ENCODE data around the gene SNTB2.
A peak's percentile ranks its signal among the peaks of the same experiment; 100 is the strongest.

SNTB2 gene

DNA sequence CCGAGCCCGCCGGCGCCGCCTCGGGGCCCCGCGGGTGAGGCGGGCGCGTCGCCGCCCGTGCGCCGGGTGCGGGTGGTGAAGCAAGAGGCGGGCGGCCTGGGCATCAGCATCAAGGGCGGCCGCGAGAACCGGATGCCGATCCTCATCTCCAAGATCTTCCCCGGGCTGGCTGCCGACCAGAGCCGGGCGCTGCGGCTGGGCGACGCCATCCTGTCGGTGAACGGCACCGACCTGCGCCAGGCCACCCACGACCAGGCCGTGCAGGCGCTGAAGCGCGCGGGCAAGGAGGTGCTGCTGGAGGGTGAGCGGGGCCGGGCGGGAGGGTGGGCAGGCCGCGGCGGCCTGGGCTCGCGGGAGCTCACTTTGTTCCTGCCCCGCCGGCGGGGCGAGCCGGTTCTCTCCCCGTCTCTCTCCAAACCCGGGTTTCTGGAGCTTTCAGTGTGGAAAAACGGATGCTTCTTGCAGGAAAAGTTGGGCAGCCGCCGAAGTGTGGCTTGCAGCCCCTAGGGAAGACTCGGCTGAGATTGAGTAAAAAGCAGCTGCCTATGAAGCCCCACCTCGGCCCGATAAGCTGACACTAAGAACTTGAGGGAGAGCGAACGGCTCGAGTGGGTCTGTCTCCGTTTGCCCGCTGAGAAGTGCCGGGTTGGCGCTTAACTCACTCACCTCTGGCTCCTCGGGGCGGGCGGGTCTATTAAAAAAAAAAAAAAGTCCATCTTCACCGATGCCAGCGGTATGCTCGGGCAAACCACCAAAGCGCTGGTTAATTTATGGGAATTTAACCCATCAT lies 677 bp downstream of the SNTB2 start:
- Histone ChIP-seq H3K4me1 (ENCODE audit: insufficient read depth, low read length) (peaks cover 17% of the 10 kb centered on the region; the same call in 1 of the 2 replicates), H3K27me3 (ENCODE audit: insufficient read depth, low read length) (peaks cover 6% of the 10 kb centered on the region; the same call in 1 of the 2 replicates), H3K9ac (ENCODE audit: low read depth, low read length) (peak overlapping the region; percentile 76; the same call in 1 of the 2 replicates), H3K36me3 (ENCODE audit: insufficient read depth, low read depth, low read length) (no peaks in the 10 kb centered on the region), H3K4me3 (ENCODE audit: low read length) (peak overlapping the region; percentile 89), H3K9me3 (ENCODE audit: insufficient read depth, low read depth, low read length) (no peaks in the 10 kb centered on the region), H3K27ac (ENCODE audit: low read length) (no peak overlapping the region)

DNA sequence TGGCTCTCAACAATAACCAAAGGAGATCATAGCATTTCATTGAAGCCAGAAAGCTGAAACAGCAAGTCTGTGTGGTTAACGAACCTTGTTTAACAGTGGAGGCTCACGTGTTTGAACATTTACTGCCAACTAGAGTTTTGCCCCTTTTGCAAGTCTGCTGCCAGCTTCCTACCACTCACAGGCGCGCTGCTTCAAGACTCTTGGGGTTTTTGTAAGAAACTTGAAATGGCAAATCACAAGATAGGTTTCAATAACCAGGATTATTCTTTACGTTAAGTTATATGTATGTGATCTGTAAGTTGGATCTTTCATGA lies 1.2 kb downstream of the SNTB2 start:
- no peak overlapping the region for H3K27ac ChIP-seq (ENCODE audit: low read length)
- no peaks in the 10 kb centered on the region for H3K9me3 ChIP-seq (ENCODE audit: insufficient read depth, low read depth, low read length)
- peaks cover 6% of the 10 kb centered on the region; the same call in 1 of the 2 replicates for H3K27me3 ChIP-seq (ENCODE audit: insufficient read depth, low read length)
- H3K4me3 ChIP-seq (ENCODE audit: low read length): peak overlapping the region; percentile 89
- peak overlapping the region; percentile 76; the same call in 1 of the 2 replicates for H3K9ac ChIP-seq (ENCODE audit: low read depth, low read length)
- peaks cover 17% of the 10 kb centered on the region; the same call in 1 of the 2 replicates for H3K4me1 ChIP-seq (ENCODE audit: insufficient read depth, low read length)
- no peaks in the 10 kb centered on the region for H3K36me3 ChIP-seq (ENCODE audit: insufficient read depth, low read depth, low read length)

DNA sequence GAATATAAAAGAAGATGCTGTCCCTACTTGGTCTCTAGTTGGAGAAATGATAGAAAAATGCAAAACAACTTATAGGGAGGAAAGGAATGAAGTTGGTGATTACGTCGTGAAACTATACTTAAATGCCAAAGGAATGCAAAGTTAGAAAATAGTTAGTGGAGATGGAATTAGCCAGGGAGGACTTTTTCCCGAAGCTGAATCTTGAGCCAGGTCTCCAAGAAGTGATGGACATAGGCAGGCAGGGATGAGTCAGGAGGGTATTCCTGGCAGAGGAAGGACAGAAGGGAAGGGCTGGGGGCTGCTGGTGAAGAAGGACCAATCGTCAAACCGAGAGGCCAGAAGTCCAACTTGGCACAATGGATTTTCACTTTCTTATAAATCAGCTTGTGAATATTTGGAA lies 1.8 kb downstream of the SNTB2 start:
- no peaks in the 10 kb centered on the region for H3K36me3 ChIP-seq (ENCODE audit: insufficient read depth, low read depth, low read length)
- peaks cover 6% of the 10 kb centered on the region; the same call in 1 of the 2 replicates for H3K27me3 ChIP-seq (ENCODE audit: insufficient read depth, low read length)
- no peak overlapping the region for H3K27ac ChIP-seq (ENCODE audit: low read length)
- peaks cover 17% of the 10 kb centered on the region; the same call in 1 of the 2 replicates for H3K4me1 ChIP-seq (ENCODE audit: insufficient read depth, low read length)
- no peaks in the 10 kb centered on the region for H3K9me3 ChIP-seq (ENCODE audit: insufficient read depth, low read depth, low read length)
- peak overlapping the region; percentile 89 for H3K4me3 ChIP-seq (ENCODE audit: low read length)
- H3K9ac ChIP-seq (ENCODE audit: low read depth, low read length): peak overlapping the region; percentile 76; the same call in 1 of the 2 replicates

DNA sequence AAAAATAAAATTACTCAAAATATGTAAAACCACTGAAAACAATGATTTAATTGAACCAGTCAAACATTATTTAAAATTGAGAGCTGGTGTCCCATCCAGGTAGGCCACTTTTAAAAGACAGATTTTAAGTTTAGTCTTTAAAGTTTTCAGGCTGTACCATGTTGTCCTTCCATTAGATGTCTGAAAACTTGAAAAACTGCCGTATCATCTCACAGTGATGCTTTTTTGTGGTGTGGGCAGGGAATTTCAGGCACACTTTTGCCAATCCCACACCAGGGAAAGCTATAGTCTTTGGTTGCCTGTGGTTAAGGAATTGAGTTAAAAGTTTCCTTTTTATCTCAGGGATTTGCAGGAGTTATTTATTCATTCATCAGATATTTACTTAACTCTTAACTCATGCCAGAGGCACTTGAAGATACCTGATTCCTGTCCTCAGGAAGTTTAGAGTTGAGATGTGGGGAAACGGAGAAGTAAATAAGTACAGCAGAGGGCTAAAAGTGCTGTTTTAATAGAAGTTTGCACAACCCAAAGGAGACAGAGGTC lies 3.2 kb downstream of the SNTB2 start:
- no peak overlapping the region for H3K27ac ChIP-seq (ENCODE audit: low read length)
- H3K9me3 ChIP-seq (ENCODE audit: insufficient read depth, low read depth, low read length): no peaks in the 10 kb centered on the region
- H3K4me1 ChIP-seq (ENCODE audit: insufficient read depth, low read length): peaks cover 17% of the 10 kb centered on the region; the same call in 1 of the 2 replicates
- no peaks in the 10 kb centered on the region for H3K36me3 ChIP-seq (ENCODE audit: insufficient read depth, low read depth, low read length)
- peaks cover 6% of the 10 kb centered on the region; the same call in 1 of the 2 replicates for H3K27me3 ChIP-seq (ENCODE audit: insufficient read depth, low read length)
- no peak overlapping the region for H3K4me3 ChIP-seq (ENCODE audit: low read length)
- no peak overlapping the region for H3K9ac ChIP-seq (ENCODE audit: low read depth, low read length)

DNA sequence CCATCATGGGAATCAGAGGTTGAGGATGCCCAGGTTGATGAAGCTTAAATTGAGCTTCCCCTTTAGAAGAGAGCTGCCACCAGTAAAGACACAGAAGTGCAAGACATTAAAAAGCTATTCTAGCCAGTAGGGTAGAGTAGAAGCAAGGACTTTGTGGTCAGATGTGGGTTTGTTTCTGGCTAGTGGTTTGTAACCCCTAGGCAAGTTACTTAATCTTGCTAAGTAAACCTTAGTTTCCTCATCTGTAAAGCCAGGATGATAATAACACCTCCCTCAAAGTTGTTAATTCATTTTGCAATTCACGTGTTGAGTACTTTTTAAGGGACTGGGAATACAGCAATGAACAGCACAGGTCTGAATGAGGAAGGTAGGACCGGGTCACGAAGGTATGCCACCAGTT lies 3.6 kb downstream of the SNTB2 start:
- Histone ChIP-seq H3K4me1 (ENCODE audit: insufficient read depth, low read length) (peaks cover 17% of the 10 kb centered on the region; the same call in 1 of the 2 replicates), H3K27me3 (ENCODE audit: insufficient read depth, low read length) (peaks cover 6% of the 10 kb centered on the region; the same call in 1 of the 2 replicates), H3K4me3 (ENCODE audit: low read length) (no peak overlapping the region), H3K27ac (ENCODE audit: low read length) (no peak overlapping the region), H3K9ac (ENCODE audit: low read depth, low read length) (no peak overlapping the region), H3K9me3 (ENCODE audit: insufficient read depth, low read depth, low read length) (no peaks in the 10 kb centered on the region), H3K36me3 (ENCODE audit: insufficient read depth, low read depth, low read length) (no peaks in the 10 kb centered on the region)

DNA sequence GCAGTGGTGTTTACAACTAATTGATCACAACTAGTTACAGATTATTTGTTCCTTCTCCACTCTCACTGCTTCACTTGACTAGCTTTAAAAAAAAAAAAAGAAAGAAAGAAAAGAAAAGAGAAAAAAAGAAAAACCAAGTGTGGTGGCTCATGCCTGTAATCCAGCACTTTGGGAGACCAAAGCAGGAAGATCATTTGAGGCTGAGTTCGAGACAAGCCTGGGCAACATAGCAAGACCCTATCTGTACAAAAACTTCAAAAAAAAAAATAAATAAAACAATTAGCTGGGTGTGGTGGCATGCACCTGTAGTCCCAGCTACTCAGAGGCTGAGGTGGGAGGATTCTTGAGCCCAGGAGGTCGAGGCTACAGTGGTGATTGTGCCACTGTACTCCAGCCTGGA lies 4.2 kb downstream of the SNTB2 start:
- H3K4me1 ChIP-seq (ENCODE audit: insufficient read depth, low read length): peaks cover 17% of the 10 kb centered on the region; the same call in 1 of the 2 replicates
- H3K4me3 ChIP-seq (ENCODE audit: low read length): no peak overlapping the region
- H3K36me3 ChIP-seq (ENCODE audit: insufficient read depth, low read depth, low read length): no peaks in the 10 kb centered on the region
- H3K9ac ChIP-seq (ENCODE audit: low read depth, low read length): no peak overlapping the region
- no peak overlapping the region for H3K27ac ChIP-seq (ENCODE audit: low read length)
- no peaks in the 10 kb centered on the region for H3K9me3 ChIP-seq (ENCODE audit: insufficient read depth, low read depth, low read length)
- peaks cover 6% of the 10 kb centered on the region; the same call in 1 of the 2 replicates for H3K27me3 ChIP-seq (ENCODE audit: insufficient read depth, low read length)

DNA sequence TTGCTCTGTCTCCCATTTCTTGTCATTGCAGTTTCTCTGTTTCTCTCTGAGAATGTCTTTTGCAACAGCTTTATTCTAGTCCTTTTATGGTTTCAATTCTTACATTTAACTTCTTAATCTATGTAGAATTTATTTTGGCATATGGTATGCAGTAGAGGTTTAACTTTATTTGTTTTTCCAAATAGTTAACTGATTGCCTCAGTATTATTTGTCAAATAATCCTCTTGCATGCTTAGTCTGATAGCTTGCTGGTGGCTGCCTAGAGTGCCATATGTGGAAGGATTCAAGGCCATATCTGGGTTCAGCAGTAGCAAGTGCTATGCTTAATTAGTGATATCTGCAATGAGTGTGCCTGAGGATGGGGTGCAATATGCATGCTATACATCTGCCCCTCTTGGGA lies 6.9 kb downstream of the SNTB2 start:
- Histone ChIP-seq H3K36me3 (ENCODE audit: insufficient read depth, low read depth, low read length) (no peaks in the 10 kb centered on the region), H3K4me3 (ENCODE audit: low read length) (no peak overlapping the region), H3K27me3 (ENCODE audit: insufficient read depth, low read length) (no peaks in the 10 kb centered on the region), H3K9ac (ENCODE audit: low read depth, low read length) (no peak overlapping the region), H3K9me3 (ENCODE audit: insufficient read depth, low read depth, low read length) (no peaks in the 10 kb centered on the region), H3K27ac (ENCODE audit: low read length) (no peak overlapping the region), H3K4me1 (ENCODE audit: insufficient read depth, low read length) (peaks cover 9% of the 10 kb centered on the region; the same call in 1 of the 2 replicates)

DNA sequence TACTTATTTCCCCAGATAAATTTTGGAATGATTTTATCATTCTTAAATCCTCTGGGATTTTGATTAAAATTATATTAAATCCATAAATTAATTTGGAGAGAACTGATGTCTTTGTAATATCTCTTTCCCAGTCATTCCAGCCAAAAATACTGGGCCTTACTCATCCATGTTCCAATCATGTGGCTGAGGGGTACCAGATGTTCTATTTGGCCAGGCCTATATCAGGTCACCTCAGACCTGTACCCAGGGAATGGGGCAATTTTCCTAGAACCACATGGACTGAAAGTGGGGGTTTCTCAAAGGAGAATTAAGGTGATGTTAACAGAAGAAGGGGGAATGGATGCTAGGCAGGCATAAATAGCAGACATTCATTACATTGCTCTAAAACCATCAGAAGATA lies 7.5 kb downstream of the SNTB2 start:
- Histone ChIP-seq H3K9ac (ENCODE audit: low read depth, low read length) (no peak overlapping the region), H3K4me3 (ENCODE audit: low read length) (no peak overlapping the region), H3K9me3 (ENCODE audit: insufficient read depth, low read depth, low read length) (no peaks in the 10 kb centered on the region), H3K4me1 (ENCODE audit: insufficient read depth, low read length) (0 out of 2 replicates have a peak, but pooled peaks cover 4% of the 10 kb centered on the region), H3K27me3 (ENCODE audit: insufficient read depth, low read length) (no peaks in the 10 kb centered on the region), H3K27ac (ENCODE audit: low read length) (no peak overlapping the region), H3K36me3 (ENCODE audit: insufficient read depth, low read depth, low read length) (no peaks in the 10 kb centered on the region)

DNA sequence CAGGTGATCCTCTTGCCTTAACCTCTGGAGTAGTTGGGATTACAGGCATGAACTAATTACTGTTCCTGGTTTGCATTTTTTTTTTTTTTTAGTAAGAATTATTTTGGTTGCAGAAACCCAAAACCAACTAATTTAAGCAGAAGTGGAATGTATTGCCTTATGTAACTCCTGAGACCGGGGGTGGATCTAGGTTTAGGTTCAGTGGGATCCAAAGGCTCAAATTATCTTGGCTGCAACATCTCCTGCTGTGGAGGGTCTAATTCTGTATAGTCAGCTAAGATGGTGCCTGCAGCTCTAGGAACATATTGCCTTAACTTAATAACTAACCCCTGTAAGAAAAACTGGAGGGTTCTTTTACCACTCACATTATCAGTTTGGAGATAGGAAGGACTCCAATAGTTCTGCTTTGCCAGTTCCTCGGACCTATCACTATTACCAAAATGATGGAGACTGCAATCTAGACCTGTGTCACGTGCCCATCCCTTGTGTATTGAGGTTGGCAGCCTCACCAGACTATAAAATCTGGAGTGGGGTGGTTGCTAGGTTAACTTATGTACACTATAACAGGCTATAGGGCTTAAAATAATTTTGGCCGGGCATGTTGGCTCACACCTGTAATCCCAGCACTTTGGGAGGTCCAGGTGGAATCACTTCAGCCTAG lies 8.5 kb downstream of the SNTB2 start:
- Histone ChIP-seq H3K27me3 (ENCODE audit: insufficient read depth, low read length) (no peaks in the 10 kb centered on the region), H3K4me3 (ENCODE audit: low read length) (no peak overlapping the region), H3K36me3 (ENCODE audit: insufficient read depth, low read depth, low read length) (no peaks in the 10 kb centered on the region), H3K4me1 (ENCODE audit: insufficient read depth, low read length) (no peaks in the 10 kb centered on the region), H3K9me3 (ENCODE audit: insufficient read depth, low read depth, low read length) (no peaks in the 10 kb centered on the region), H3K27ac (ENCODE audit: low read length) (no peak overlapping the region), H3K9ac (ENCODE audit: low read depth, low read length) (no peak overlapping the region)

DNA sequence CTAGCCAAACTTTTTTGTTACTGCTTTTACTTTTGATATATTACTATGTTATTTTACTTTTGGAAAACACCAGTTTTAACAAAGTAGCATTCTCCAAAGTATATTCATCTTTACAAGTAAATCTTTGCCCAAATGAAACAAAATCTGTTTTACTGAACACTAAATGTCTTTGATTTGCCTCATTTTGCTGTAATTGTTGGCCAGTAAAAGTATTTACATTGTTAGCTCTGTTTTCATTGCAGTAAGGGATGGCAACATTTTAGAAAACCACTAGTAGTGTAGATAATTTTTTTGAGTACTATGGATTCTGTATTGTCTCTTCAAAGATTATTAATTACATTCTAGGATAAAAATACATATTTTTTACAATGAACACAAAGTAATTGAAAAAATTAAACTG lies 10.6 kb downstream of the SNTB2 start:
- H3K36me3 ChIP-seq (ENCODE audit: insufficient read depth, low read depth, low read length): no peaks in the 10 kb centered on the region
- no peaks in the 10 kb centered on the region for H3K9me3 ChIP-seq (ENCODE audit: insufficient read depth, low read depth, low read length)
- no peak overlapping the region for H3K27ac ChIP-seq (ENCODE audit: low read length)
- no peaks in the 10 kb centered on the region for H3K27me3 ChIP-seq (ENCODE audit: insufficient read depth, low read length)
- H3K4me1 ChIP-seq (ENCODE audit: insufficient read depth, low read length): no peaks in the 10 kb centered on the region
- H3K9ac ChIP-seq (ENCODE audit: low read depth, low read length): no peak overlapping the region
- H3K4me3 ChIP-seq (ENCODE audit: low read length): no peak overlapping the region

DNA sequence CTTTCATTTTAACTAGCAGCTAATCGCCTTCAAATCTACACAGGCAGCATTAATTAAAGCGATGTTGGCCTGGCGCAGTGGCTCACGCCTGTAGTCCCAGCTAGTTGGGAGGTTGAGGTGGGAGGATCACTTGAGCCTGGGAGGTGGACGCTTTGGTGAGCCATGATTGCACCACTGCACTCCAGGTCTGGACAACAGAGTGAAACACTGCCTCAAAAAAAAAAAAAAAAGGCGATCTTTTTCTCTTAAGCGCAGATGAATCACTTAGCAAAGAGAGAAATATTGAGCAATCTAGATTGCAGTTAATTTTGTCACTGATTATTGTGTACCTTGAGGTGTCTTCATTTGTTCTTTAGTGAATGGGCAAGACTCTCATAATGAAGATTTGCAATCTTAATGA lies 12.4 kb downstream of the SNTB2 start:
- Histone ChIP-seq H3K4me1 (ENCODE audit: insufficient read depth, low read length) (no peaks in the 10 kb centered on the region), H3K27ac (ENCODE audit: low read length) (no peak overlapping the region), H3K9me3 (ENCODE audit: insufficient read depth, low read depth, low read length) (no peaks in the 10 kb centered on the region), H3K9ac (ENCODE audit: low read depth, low read length) (no peak overlapping the region), H3K27me3 (ENCODE audit: insufficient read depth, low read length) (no peaks in the 10 kb centered on the region), H3K36me3 (ENCODE audit: insufficient read depth, low read depth, low read length) (no peaks in the 10 kb centered on the region), H3K4me3 (ENCODE audit: low read length) (no peak overlapping the region)
